Measurements from ENCODE around the gene LPP. TPM values are rescaled to one million over a fixed set of nuclear protein-coding genes. Genes with fewer than 3 reads are reported as not detected.

Gene LPP
- total RNA-seq, 4 donors from 2014 or later = 1,872 to 3,079 (median 2,300) TPM

DNA sequence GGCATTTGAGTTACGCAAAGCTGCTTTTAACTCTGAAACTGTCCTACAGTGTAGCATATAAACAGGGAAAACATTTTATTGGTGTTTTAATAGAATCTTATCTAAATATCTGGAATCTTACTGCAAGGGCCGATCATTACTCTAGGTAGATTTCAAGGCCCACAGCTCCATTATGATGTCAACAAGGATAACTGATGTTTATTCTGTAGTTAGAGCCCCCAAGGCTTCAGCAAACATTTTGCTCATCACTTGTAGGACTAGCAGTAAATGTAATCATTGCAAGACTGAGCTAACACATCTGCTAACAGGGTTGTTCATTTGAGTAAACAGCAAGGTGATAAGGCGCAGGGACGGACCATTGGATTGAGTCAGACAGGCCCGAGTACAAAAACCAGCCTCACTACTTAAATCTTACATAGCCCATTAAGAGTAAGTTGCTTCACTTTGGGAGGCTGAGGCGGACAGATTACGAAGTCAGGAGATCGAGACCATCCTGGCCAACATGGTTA, 685.3 kb downstream of the LPP start:
- H3K4me3 ChIP-seq = no peak overlapping the region
- H3K9me3 ChIP-seq = no peaks in the 10 kb centered on the region
- no peaks in the 10 kb centered on the region for H3K27me3 ChIP-seq
- peaks cover 0 to 6% (median 2%) of the 10 kb centered on the region in 4 donors for H3K36me3 ChIP-seq
- no peak for DNase-seq (ENCODE audit: extremely low spot score)
- TF ChIP-seq POLR2AphosphoS5 (IDR thresholded peaks at IDR 0.05) = peak in 1 of 2 donors; percentile 21
- TF ChIP-seq, protein P1, sequence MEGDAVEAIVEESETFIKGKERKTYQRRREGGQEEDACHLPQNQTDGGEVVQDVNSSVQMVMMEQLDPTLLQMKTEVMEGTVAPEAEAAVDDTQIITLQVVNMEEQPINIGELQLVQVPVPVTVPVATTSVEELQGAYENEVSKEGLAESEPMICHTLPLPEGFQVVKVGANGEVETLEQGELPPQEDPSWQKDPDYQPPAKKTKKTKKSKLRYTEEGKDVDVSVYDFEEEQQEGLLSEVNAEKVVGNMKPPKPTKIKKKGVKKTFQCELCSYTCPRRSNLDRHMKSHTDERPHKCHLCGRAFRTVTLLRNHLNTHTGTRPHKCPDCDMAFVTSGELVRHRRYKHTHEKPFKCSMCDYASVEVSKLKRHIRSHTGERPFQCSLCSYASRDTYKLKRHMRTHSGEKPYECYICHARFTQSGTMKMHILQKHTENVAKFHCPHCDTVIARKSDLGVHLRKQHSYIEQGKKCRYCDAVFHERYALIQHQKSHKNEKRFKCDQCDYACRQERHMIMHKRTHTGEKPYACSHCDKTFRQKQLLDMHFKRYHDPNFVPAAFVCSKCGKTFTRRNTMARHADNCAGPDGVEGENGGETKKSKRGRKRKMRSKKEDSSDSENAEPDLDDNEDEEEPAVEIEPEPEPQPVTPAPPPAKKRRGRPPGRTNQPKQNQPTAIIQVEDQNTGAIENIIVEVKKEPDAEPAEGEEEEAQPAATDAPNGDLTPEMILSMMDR (IDR thresholded peaks at IDR 0.05) = no peak
- H3K27ac ChIP-seq (replicated peaks in 1 of 4) = no peak overlapping the region
- 90% methylated on average over 8 of the region's 8 CpGs for WGBS
- peaks cover 0 to 45% (median 30%) of the 10 kb centered on the region in 4 donors for H3K4me1 ChIP-seq
- intact Hi-C loops (cut with DNase I) = no loop called here

DNA sequence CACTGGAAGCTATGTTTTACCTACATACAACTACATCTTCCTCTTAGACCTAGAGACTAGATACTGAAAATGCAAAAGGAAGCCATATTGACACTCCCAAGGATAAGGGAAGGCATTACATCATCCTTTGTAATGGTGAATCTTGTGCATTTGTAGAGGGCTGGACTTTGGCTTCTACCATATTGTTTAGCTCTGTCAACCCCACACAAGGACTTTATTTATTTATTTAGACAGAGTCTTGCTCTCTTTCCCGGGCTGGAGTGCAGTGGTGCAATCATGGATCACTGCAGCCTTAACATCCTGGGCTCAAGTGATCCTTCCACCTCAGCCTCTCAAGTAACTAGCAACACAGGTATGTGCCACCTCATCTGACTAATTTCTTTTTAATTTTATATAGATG, 686.3 kb downstream of the LPP start:
- H3K9me3 ChIP-seq = no peaks in the 10 kb centered on the region
- no peak overlapping the region for H3K4me3 ChIP-seq
- peaks cover 0 to 6% (median 2%) of the 10 kb centered on the region in 4 donors for H3K36me3 ChIP-seq
- no peak for DNase-seq (ENCODE audit: extremely low spot score)
- 73% methylated on average over 1 of the region's 1 CpG for WGBS
- H3K27ac ChIP-seq (replicated peaks in 1 of 4) = no peak overlapping the region
- TF ChIP-seq EP300 (IDR thresholded peaks at IDR 0.05) (no peak), POLR2AphosphoS5 (IDR thresholded peaks at IDR 0.05) (no peak), POLR2A (IDR thresholded peaks at IDR 0.05; ENCODE audit: low read depth) (no peak)
- TF ChIP-seq, protein P1 (IDR thresholded peaks at IDR 0.05) = no peak
- no peaks in the 10 kb centered on the region for H3K27me3 ChIP-seq
- H3K4me1 ChIP-seq = peaks cover 0 to 43% (median 33%) of the 10 kb centered on the region in 4 donors
- intact Hi-C loops (cut with DNase I) = no loop called here

DNA sequence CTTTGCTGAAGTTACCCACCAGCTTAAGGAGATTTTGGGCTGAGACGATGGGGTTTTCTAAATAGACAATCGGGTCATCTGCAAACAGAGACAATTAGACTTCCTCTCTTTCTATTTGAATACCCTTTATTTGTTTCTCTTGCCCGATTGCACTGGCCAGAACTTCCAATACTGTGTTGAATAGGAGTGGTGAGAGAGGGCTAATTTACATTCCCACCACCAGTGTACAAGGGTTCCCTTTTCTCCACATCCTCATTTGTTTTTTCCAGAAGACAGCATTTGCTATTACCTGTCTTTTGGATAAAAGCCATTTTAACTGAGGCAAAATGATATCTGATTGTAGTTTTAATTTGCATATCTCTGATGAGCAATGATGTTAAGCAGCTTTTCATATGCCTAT, 687.9 kb downstream of the LPP start:
- intact Hi-C loops (cut with DNase I) = no loop called here
- Histone ChIP-seq H3K4me1 (peaks cover 0 to 42% (median 33%) of the 10 kb centered on the region in 4 donors), H3K4me3 (no peak overlapping the region), H3K36me3 (peaks cover 0 to 6% (median 2%) of the 10 kb centered on the region in 4 donors), H3K9me3 (no peaks in the 10 kb centered on the region), H3K27ac (replicated peaks in 1 of 4) (no peak overlapping the region), H3K27me3 (no peaks in the 10 kb centered on the region)
- 71% methylated on average over 3 of the region's 3 CpGs for WGBS
- TF ChIP-seq EP300 (IDR thresholded peaks at IDR 0.05) = no peak
- TF ChIP-seq, protein P1 (IDR thresholded peaks at IDR 0.05) = no peak
- no peak for TF ChIP-seq POLR2AphosphoS5 (IDR thresholded peaks at IDR 0.05)
- no peak for TF ChIP-seq POLR2A (IDR thresholded peaks at IDR 0.05; ENCODE audit: low read depth)
- no peak for DNase-seq (ENCODE audit: extremely low spot score)

DNA sequence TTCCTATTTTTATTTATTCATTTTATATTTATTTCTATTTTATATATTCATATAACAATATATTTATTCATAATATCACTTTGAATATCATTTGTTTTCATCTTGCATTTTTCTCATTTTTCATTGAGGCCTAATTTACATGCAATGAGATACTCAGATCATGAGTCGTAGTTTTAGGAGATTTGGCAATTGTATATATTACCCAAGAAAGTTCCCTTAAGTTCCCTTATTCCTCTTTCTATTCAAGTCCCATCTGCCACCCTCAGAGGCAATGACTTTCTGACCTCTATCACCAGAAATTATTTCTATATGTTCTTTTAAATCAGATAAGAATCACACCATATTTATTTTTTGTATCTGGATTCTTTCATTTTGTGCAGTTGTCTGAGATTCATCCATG, 688.7 kb downstream of the LPP start:
- intact Hi-C loops (cut with DNase I) = no loop called here
- TF ChIP-seq, protein P1 (IDR thresholded peaks at IDR 0.05) = no peak
- TF ChIP-seq EP300 (IDR thresholded peaks at IDR 0.05) (no peak), POLR2A (IDR thresholded peaks at IDR 0.05; ENCODE audit: low read depth) (no peak), POLR2AphosphoS5 (IDR thresholded peaks at IDR 0.05) (no peak)

DNA sequence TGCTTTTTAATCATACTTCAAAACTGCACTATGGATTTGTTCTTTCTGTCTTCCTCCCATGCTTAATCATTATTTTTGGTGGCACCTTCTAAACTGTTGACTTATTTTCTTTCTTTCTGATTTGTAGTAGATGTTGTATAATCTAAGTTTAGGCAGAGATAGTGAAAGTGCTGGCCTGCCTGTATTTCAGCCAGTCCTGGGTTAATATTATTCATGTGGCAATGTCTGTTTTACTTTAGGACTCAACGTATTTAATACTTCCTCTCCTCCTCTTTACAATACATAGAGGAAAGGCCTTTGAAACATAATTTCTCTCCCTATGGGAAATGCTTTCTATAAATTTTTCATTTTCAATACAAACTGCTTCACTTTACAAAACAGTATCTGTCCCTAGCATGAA, 690.1 kb downstream of the LPP start:
- DNase-seq (ENCODE audit: extremely low spot score) = no peak
- Histone ChIP-seq H3K27ac (replicated peaks in 1 of 4) (no peak overlapping the region), H3K4me1 (peaks cover 0 to 57% (median 41%) of the 10 kb centered on the region in 4 donors), H3K9me3 (no peaks in the 10 kb centered on the region), H3K27me3 (no peaks in the 10 kb centered on the region), H3K36me3 (no peaks in the 10 kb centered on the region), H3K4me3 (no peak overlapping the region)
- 48% methylated on average over 1 of the region's 1 CpG for WGBS
- TF ChIP-seq POLR2AphosphoS5 (IDR thresholded peaks at IDR 0.05) = no peak
- no peak for TF ChIP-seq POLR2A (IDR thresholded peaks at IDR 0.05; ENCODE audit: low read depth)
- TF ChIP-seq, protein P1 (IDR thresholded peaks at IDR 0.05) = no peak
- no peak for TF ChIP-seq EP300 (IDR thresholded peaks at IDR 0.05)
- intact Hi-C loops (cut with DNase I) = no loop called here

More for the DNA sequence above, 688.7 kb downstream of the LPP start:
- H3K4me3 ChIP-seq = no peak overlapping the region
- peaks cover 0 to 49% (median 37%) of the 10 kb centered on the region in 4 donors for H3K4me1 ChIP-seq
- H3K36me3 ChIP-seq = peaks cover 0 to 6% (median 2%) of the 10 kb centered on the region in 4 donors
- no peak overlapping the region for H3K27ac ChIP-seq (replicated peaks in 1 of 4)
- H3K9me3 ChIP-seq = no peaks in the 10 kb centered on the region
- DNase-seq (ENCODE audit: extremely low spot score) = no peak
- 66% methylated on average over 1 of the region's 1 CpG for WGBS
- no peaks in the 10 kb centered on the region for H3K27me3 ChIP-seq
